ENCODE results near the gene SEC22A. TPM values are rescaled to one million over a fixed set of nuclear protein-coding genes. Genes with fewer than 3 reads are reported as not detected.

Gene SEC22A
- total and polyA plus RNA-seq, 9 donors: 14.1 to 26.5 (median 18.0) TPM

DNA sequence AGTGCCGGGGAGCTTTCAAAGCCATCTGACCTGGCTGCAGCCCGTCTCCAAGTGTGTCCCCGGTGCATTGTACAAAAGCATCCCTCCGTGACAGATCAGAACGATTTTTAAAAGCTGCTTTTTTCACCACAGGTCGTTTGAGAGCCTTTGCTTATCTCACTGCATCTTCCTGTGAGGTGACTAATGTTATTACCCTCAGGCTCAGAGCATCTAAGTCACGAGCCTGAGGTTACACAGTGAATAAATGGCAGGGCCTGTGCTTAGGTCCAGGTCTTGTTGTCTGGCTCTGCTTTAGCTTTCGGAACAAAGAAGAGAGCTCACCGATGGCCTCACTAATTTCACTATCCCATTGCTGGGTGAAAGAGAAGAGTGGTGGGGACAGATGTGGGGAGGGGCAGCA is 83.3 kb downstream of the SEC22A start:
- no peaks in the 10 kb centered on the region for H3K9me3 ChIP-seq (replicated peaks; ENCODE audit: control insufficient read depth, low read depth, low read length)
- H3K27me3 ChIP-seq (ENCODE audit: control insufficient read depth, insufficient read depth, low read length): no peaks in the 10 kb centered on the region
- no peak for DNase-seq
- WGBS (ENCODE audit: insufficient coverage): 72% methylated on average over 7 of the region's 9 CpGs
- H3K27ac ChIP-seq (ENCODE audit: low read length): no peak overlapping the region
- no peaks in the 10 kb centered on the region for H3K4me1 ChIP-seq (ENCODE audit: control insufficient read depth, insufficient read depth, low read length)
- no peaks in the 10 kb centered on the region for H3K36me3 ChIP-seq (ENCODE audit: control insufficient read depth, insufficient read depth, low read length)
- H3K4me3 ChIP-seq (ENCODE audit: low read length): no peak overlapping the region

DNA sequence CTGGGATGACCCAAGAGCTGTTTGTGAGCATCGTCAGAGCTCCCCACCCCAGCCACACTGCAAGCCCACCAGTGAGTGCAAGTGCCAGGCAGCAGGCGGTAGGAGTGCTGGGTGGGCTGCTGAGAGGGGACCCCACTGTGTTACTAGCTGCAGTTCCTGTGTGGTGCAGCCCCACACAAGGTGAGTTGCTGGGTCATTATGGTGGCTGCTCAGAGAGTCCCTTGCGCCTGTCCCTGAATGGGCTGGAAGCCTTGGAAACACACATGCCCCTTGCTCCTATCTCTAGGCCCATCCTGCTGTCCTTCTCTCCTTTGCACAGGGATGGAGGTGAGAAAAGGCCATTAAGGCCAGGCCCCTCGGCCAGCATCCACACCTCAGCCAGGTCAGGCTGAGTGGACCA is 83.7 kb downstream of the SEC22A start:
- no peak for DNase-seq
- 80% methylated on average over 1 of the region's 4 CpGs for WGBS (ENCODE audit: insufficient coverage)
- H3K9me3 ChIP-seq (replicated peaks; ENCODE audit: control insufficient read depth, low read depth, low read length): no peaks in the 10 kb centered on the region
- no peak overlapping the region for H3K27ac ChIP-seq (ENCODE audit: low read length)
- no peaks in the 10 kb centered on the region for H3K4me1 ChIP-seq (ENCODE audit: control insufficient read depth, insufficient read depth, low read length)
- no peaks in the 10 kb centered on the region for H3K36me3 ChIP-seq (ENCODE audit: control insufficient read depth, insufficient read depth, low read length)
- H3K4me3 ChIP-seq (ENCODE audit: low read length): no peak overlapping the region
- H3K27me3 ChIP-seq (ENCODE audit: control insufficient read depth, insufficient read depth, low read length): no peaks in the 10 kb centered on the region

DNA sequence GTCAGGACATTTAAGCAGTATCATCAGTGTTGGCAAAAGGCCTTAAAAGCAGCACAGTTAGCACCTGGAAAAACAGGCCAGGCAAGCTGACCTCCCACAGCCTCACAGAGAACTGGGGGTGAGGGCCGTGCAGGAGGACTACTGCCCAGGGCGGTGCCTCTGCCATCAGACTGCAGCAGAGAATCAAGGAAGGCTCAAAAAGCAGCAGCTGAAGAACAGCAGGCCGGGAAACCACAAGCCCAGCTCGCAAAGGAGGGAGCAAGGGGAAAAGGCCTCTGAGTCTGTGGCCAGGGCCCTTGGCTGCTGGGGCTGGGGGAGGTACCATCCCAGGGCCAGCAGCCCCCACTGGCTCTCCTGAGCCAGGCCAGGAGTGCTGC is 84.2 kb downstream of the SEC22A start:
- 80% methylated on average over 4 of the region's 4 CpGs for WGBS (ENCODE audit: insufficient coverage)
- Histone ChIP-seq H3K27me3 (ENCODE audit: control insufficient read depth, insufficient read depth, low read length) (no peaks in the 10 kb centered on the region), H3K4me3 (ENCODE audit: low read length) (no peak overlapping the region), H3K36me3 (ENCODE audit: control insufficient read depth, insufficient read depth, low read length) (no peaks in the 10 kb centered on the region), H3K4me1 (ENCODE audit: control insufficient read depth, insufficient read depth, low read length) (no peaks in the 10 kb centered on the region), H3K27ac (ENCODE audit: low read length) (no peak overlapping the region), H3K9me3 (replicated peaks; ENCODE audit: control insufficient read depth, low read depth, low read length) (no peaks in the 10 kb centered on the region)
- no peak for DNase-seq

DNA sequence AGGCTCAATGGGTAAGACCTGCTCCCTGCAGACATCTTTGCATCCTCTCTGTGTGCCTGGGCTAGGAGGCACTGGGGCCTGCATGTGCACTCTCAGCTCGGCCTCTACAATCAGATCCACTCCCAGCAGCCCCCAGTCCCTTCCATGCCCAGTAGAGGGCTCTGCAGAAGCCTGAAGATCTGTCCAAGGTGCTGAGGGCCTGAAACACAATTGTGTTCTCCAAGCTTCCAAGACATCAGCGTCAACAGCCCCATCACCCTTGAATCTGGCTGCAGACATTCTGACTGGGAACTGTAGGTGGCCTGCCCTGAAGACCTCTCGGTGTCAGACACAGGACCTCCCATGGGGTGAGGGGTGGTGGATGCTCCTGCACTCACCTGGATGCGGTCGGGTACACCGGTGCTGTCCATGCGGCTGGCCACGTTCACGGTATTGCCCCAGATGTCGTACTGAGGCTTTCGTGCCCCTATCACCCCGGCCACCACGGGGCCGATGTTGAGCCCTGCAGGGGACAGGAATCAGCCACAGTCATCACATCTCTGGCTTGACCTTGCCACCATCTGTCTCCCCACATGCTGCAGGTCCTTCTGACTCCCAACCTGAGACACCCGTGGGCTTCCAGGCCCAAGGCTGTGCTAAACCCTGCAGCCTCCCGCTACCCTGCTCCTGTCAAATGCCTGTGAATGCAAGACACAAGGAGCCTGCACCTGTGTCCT is 84.7 kb downstream of the SEC22A start:
- H3K27ac ChIP-seq (ENCODE audit: low read length): no peak overlapping the region
- DNase-seq: peak; percentile 66
- no peak overlapping the region for H3K4me3 ChIP-seq (ENCODE audit: low read length)
- WGBS (ENCODE audit: insufficient coverage): 86% methylated on average over 14 of the region's 16 CpGs
- no peaks in the 10 kb centered on the region for H3K9me3 ChIP-seq (replicated peaks; ENCODE audit: control insufficient read depth, low read depth, low read length)
- H3K27me3 ChIP-seq (ENCODE audit: control insufficient read depth, insufficient read depth, low read length): no peaks in the 10 kb centered on the region
- no peaks in the 10 kb centered on the region for H3K4me1 ChIP-seq (ENCODE audit: control insufficient read depth, insufficient read depth, low read length)
- H3K36me3 ChIP-seq (ENCODE audit: control insufficient read depth, insufficient read depth, low read length): no peaks in the 10 kb centered on the region

GRCh38 chr3:123287051-123287961 is 85.6 kb downstream of the SEC22A start:
- Histone ChIP-seq H3K4me3 (ENCODE audit: low read length) (no peak overlapping the region), H3K9me3 (replicated peaks; ENCODE audit: control insufficient read depth, low read depth, low read length) (no peaks in the 10 kb centered on the region), H3K27ac (ENCODE audit: low read length) (no peak overlapping the region), H3K4me1 (ENCODE audit: control insufficient read depth, insufficient read depth, low read length) (no peaks in the 10 kb centered on the region), H3K27me3 (ENCODE audit: control insufficient read depth, insufficient read depth, low read length) (no peaks in the 10 kb centered on the region), H3K36me3 (ENCODE audit: control insufficient read depth, insufficient read depth, low read length) (no peaks in the 10 kb centered on the region)
- no peak for DNase-seq
- WGBS (ENCODE audit: insufficient coverage): 87% methylated on average over 13 of the region's 14 CpGs

DNA sequence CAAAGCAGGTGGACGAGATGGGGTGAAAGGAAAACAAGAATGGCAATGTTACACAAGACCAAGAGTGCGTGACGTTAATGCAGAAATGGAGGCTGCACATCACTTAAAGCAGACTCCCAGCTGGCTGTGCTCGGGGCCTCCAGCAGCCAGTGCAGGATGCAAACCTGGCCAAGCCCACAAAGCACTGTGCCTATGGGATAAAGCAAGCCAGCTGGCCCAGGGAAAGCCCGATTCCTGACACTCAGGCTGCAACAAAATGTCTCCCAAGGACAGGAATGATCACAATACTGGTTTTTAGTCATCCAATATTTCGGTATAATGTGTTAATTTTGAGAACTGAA is 86.2 kb downstream of the SEC22A start:
- WGBS (ENCODE audit: insufficient coverage): 68% methylated on average over 4 of the region's 6 CpGs
- Histone ChIP-seq H3K4me3 (ENCODE audit: low read length) (no peak overlapping the region), H3K4me1 (ENCODE audit: control insufficient read depth, insufficient read depth, low read length) (no peaks in the 10 kb centered on the region), H3K36me3 (ENCODE audit: control insufficient read depth, insufficient read depth, low read length) (no peaks in the 10 kb centered on the region), H3K27me3 (ENCODE audit: control insufficient read depth, insufficient read depth, low read length) (no peaks in the 10 kb centered on the region), H3K27ac (ENCODE audit: low read length) (no peak overlapping the region), H3K9me3 (replicated peaks; ENCODE audit: control insufficient read depth, low read depth, low read length) (no peaks in the 10 kb centered on the region)
- DNase-seq: no peak

DNA sequence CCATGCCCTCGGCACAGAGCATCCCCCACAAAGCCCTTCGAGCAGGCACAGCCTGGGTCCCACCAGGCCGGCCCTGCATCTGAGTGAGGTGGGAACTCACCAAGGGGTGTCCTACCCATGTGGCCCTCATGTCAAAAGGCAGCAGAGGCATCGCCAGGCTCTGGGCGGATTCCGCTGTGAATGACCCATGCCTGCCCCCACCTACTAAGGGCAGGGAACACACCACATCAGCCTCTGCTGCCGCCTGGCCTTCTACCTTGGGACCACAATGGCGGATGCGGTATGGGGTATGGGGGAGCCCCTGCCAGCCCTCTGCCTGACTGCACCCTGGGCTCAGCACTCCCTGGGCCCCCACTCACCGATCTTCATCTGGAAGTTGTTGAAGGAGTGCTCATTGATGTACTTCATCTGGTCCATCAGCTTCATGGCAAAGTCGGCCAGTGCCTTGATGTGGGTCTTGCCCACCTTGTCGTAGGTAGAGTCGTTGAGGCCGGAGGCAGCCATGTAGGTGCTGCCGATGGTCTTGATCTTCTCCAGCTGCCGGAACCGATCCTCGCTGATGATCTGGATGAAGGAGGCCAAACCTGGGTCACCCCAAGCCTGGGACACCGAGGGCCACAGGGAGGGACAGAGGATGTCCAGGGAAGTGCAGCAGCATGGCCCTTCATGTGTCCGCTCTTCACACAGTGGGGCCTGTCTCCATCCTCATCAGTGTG is 87.8 kb downstream of the SEC22A start:
- DNase-seq: no peak
- H3K36me3 ChIP-seq (ENCODE audit: control insufficient read depth, insufficient read depth, low read length): no peaks in the 10 kb centered on the region
- H3K27ac ChIP-seq (ENCODE audit: low read length): no peak overlapping the region
- 95% methylated on average over 16 of the region's 20 CpGs for whole genome bisulfite sequencing (ENCODE audit: insufficient coverage)
- no peaks in the 10 kb centered on the region for H3K9me3 ChIP-seq (replicated peaks; ENCODE audit: control insufficient read depth, low read depth, low read length)
- no peaks in the 10 kb centered on the region for H3K27me3 ChIP-seq (ENCODE audit: control insufficient read depth, insufficient read depth, low read length)
- H3K4me1 ChIP-seq (ENCODE audit: control insufficient read depth, insufficient read depth, low read length): no peaks in the 10 kb centered on the region
- no peak overlapping the region for H3K4me3 ChIP-seq (ENCODE audit: low read length)

DNA sequence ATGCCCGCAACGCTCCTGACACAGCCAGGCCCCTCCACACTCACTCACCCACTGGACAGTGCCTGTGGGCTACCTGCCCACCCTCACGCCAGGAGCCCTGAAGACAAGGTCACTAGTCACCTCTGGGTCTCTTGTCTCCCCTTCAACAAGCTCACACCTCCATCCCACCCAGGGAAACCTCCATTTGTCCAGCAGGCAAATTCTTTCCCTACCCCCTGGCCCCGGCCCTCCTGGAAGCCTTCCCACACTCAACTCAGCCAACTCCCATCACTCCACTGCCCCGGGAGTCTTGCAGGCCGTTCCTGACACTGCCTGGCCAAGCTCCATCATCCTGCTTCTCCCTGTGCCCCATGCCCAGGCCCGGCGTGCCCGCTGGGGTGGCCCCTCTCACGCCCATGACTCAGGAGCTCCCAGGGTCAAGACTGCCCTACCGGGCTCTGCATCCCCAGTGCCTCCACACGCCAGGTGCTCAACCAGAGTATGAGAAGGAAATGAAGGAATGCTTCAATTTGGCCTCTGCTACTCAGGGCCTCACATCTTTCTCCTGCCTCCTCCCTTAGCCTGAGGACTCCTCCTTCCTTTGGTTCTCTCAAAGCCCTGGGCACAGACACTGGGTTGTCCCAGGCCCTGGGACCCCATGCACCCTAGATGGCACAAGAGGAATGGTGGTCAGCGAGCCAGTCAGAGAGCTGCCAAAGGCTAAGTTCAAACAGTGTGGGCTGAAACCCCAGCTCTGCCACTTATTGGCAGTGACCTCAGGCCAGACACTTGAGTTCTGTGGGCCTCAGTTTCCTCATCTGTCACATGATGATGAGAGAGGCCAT is 88.6 kb downstream of the SEC22A start:
- no peak for DNase-seq
- Histone ChIP-seq H3K36me3 (ENCODE audit: control insufficient read depth, insufficient read depth, low read length) (no peaks in the 10 kb centered on the region), H3K27me3 (ENCODE audit: control insufficient read depth, insufficient read depth, low read length) (no peaks in the 10 kb centered on the region), H3K9me3 (replicated peaks; ENCODE audit: control insufficient read depth, low read depth, low read length) (no peaks in the 10 kb centered on the region), H3K4me1 (ENCODE audit: control insufficient read depth, insufficient read depth, low read length) (no peaks in the 10 kb centered on the region), H3K4me3 (ENCODE audit: low read length) (no peak overlapping the region), H3K27ac (ENCODE audit: low read length) (no peak overlapping the region)
- 93% methylated on average over 11 of the region's 13 CpGs for WGBS (ENCODE audit: insufficient coverage)

- DNase-seq: no peak
- Histone ChIP-seq H3K9me3 (replicated peaks; ENCODE audit: control insufficient read depth, low read depth, low read length) (no peaks in the 10 kb centered on the region), H3K27ac (ENCODE audit: low read length) (no peak overlapping the region), H3K27me3 (ENCODE audit: control insufficient read depth, insufficient read depth, low read length) (no peaks in the 10 kb centered on the region), H3K4me1 (ENCODE audit: control insufficient read depth, insufficient read depth, low read length) (no peaks in the 10 kb centered on the region), H3K36me3 (ENCODE audit: control insufficient read depth, insufficient read depth, low read length) (no peaks in the 10 kb centered on the region), H3K4me3 (ENCODE audit: low read length) (no peak overlapping the region)
- 94% methylated on average over 22 of the region's 23 CpGs for WGBS (ENCODE audit: insufficient coverage)
These were observed 89.2 kb downstream of the SEC22A start for GRCh38 chr3:123290962-123291361.

All from muscle of leg (tissue), 11 donors.